GM21447 (cell line): ENCODE measurements around the gene CFAP299.
"Not testable (repeated sequence)": the region's sequence is repeated elsewhere in the genome, so short reads cannot be mapped to it uniquely, and the experiment has no call there.

Source experiments
- ATAC-seq: cut with Tn5 transposase; IDR thresholded peaks from one replicate; pipeline ENCODE4 v1.9.1; 2021; ENCODE audit not compliant: unreplicated experiment

CFAP299 gene

GRCh38 chr4:80335554-80336358 is at the start of gene CFAP299:
TSS of gene CFAP299 (plus strand) at chr4:80335730.
- ATAC-seq = peak; percentile 100

- no peak for ATAC-seq
These were observed 49.1 kb upstream of the CFAP299 start for GRCh38 chr4:80286451-80286850.

- ATAC-seq = not testable (repeated sequence)
These were observed 44.9 kb upstream of the CFAP299 start for GRCh38 chr4:80290665-80291064.

- ATAC-seq = no peak
These were observed 41.3 kb upstream of the CFAP299 start for GRCh38 chr4:80294206-80294605.

- ATAC-seq = no peak
These were observed 40.2 kb upstream of the CFAP299 start for GRCh38 chr4:80295336-80295735.

GRCh38 chr4:80295826-80296225 is 39.7 kb upstream of the CFAP299 start:
- ATAC-seq = no peak

GRCh38 chr4:80301884-80302283 is 33.6 kb upstream of the CFAP299 start:
- no peak for ATAC-seq

GRCh38 chr4:80302616-80303223 is 32.8 kb upstream of the CFAP299 start:
- no peak for ATAC-seq

GRCh38 chr4:80305466-80305865 is 30.1 kb upstream of the CFAP299 start:
- ATAC-seq = no peak

GRCh38 chr4:80306260-80306659 is 29.3 kb upstream of the CFAP299 start:
- no peak for ATAC-seq

- no peak for ATAC-seq
These were observed 28.3 kb upstream of the CFAP299 start for GRCh38 chr4:80307183-80307735.

GRCh38 chr4:80307774-80308465 is 27.6 kb upstream of the CFAP299 start:
- no peak for ATAC-seq

- no peak for ATAC-seq
These were observed 27.1 kb upstream of the CFAP299 start for GRCh38 chr4:80308466-80308822.

GRCh38 chr4:80309294-80310004 is 26.1 kb upstream of the CFAP299 start:
- no peak for ATAC-seq

- ATAC-seq = no peak
These were observed 24.4 kb upstream of the CFAP299 start for GRCh38 chr4:80311130-80311529.

- ATAC-seq = no peak
These were observed 23.4 kb upstream of the CFAP299 start for GRCh38 chr4:80312124-80312523.

GRCh38 chr4:80313627-80314026 is 21.9 kb upstream of the CFAP299 start:
- ATAC-seq = no peak

GRCh38 chr4:80315848-80316247 is 19.7 kb upstream of the CFAP299 start:
- ATAC-seq = not testable (repeated sequence)

- no peak for ATAC-seq
These were observed 14.2 kb upstream of the CFAP299 start for GRCh38 chr4:80321341-80321740.

- ATAC-seq = no peak
These were observed 13.8 kb upstream of the CFAP299 start for GRCh38 chr4:80321776-80322175.

- no peak for ATAC-seq
These were observed 12.8 kb upstream of the CFAP299 start for GRCh38 chr4:80322716-80323115.
